GM21367 (cell line): ENCODE data around the gene AKT3.

Experiments
- ATAC-seq: cut with Tn5 transposase; IDR thresholded peaks from one replicate; pipeline ENCODE4 v1.9.1; 2021; ENCODE audit not compliant: unreplicated experiment

AKT3 gene

DNA sequence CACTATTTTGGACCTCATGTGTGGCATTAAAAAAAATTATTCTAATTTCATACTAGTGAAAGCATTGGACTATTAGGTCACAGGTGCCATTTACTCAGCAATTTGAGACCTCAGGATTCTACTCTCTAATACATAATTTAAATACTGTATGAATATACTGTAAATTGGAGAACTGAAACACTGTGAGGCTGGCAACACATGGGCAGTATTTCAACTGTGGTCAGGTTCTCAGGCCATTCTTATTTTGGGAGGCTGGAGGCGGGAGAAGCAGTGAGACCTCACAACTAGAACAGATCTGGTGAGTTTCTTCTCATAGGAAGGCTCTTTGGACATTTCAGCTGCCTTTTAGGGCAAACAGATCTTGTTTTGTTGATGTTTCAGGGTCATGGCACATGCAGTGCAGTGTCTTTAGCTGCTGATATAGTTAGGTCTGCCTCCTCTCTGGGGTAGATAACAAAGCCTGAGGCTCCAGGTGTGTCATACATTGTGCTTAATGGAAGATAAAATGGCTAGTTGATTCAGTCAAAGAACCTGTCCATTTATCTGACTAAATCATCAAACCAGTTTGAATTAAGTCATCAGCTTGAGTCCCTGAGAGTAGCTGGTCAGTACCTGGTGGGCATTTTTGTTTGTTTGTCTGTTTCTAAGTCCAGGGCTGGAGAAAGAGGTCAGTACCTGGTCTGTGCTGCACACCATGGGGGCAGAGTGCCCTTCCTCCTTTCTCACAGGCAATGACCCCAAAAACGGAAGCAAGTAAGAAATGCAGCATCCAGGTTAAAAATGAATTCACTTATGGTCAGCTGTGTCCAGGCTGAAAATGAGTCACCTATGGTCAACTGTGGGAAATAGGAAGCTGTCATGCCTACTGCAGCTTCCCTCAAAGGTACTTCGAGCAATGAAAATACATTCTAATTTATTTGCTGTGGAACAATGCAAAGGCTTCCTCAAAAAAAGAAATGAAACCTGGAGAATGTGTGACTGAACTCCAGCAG lies 378.0 kb downstream of the AKT3 start:
- ATAC-seq = peak; percentile 74

DNA sequence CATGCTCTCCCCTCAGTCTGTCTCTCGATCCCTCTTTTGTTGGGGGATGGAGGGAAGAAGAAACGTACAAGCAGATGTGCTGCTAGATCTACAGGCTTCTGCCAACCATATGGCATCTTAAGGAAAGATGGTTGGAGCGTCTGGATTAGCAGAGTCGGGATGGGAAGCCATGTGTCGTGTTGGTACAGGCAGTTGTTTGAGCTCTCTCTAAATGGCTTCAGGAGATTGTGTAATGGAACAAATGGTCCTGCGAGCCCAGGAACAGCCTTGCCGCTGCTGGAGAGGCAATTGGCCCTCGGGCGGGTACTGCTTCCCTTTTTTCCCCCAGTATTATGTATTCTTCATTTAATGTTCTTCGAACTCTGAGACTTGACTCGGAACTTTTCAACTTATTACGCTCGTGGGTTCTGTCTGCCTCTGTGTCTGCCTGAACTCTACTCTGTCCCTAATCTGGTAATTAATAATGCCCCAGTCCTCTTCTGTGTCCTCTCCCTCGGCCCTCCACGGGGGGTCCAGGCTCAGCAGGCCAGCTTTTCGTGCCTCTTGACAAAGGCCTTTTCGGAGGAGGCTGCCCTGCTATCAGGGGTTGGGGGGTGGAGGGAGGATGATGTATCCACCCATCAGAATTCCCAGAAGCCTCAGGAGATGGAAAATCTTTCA lies 378.9 kb downstream of the AKT3 start:
- no peak for ATAC-seq

DNA sequence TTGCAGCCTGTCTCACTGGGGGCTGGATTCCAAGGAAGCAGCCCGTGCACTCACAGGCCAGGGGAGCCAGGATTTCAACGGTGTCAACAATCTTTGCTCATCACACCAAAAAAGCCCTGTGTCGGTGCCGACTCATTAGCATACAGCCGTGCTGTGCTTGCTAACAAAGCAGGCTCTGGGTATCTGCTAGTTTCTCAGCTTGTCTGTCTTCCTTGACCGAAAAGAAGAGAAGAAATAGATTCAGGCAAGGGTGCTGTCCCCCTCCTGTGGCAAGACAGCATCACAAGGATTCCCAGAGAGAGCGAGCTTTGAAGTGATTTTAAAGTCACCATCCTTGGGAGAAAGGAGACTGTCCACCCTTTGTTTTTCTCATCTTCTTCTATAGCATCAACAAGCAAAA lies 379.5 kb downstream of the AKT3 start:
- ATAC-seq = no peak

DNA sequence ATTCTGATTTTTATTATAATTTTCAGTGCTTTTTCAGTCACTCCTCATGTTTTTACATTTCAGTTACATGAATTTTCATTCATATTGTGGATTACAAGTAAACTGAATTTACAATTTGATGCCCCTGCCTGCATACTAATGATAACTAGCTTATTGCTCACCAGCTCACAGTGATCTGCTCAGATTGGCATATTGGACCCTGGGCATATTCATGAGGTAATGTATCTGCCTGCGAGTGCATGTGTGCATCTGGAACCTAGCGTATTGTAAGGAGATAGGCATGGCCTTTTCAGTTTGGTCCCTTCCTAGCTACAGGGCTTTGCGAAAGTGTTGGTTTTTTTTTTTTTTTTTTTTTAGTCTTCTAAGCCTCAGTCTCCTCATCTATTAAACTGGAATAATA lies 380.5 kb downstream of the AKT3 start:
- no peak for ATAC-seq

DNA sequence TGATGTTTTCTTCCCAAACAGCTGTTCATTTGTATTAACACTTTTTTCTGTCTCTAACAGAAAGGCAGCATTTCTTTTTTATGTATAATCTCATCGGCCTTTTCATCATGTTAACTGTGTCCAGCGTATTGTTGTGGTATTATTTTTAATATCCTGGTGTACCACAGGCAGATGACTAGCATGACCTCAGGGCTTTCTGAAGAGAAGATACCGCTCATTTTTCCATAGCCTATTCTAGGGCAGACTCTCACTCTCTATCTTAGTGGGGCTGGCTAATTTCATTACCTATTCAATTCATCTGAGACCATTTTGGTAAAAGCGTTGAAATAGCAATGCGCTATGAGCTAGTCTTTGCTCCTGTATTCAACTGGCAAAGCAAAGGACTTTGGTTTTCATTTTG lies 384.3 kb downstream of the AKT3 start:
- ATAC-seq = no peak

DNA sequence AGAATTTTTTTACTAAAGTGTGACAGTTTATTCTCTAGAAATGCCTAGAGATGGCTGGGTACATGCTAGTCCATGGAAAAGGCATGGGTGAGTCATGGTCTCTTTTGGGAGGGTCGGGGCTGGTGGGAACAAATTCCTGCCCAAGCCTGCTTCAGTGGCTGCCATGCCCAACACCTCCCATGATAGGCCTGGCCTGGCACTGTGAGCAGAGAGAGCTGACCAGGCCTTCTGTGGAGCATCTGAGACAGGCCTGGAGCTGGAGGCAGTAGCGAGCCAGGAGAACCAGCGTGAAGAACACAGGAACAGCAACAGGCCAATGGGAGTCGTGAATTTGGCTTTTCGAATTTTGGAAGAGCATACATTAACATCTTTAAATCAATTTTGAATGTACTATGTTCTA lies 385.0 kb downstream of the AKT3 start:
- no peak for ATAC-seq

DNA sequence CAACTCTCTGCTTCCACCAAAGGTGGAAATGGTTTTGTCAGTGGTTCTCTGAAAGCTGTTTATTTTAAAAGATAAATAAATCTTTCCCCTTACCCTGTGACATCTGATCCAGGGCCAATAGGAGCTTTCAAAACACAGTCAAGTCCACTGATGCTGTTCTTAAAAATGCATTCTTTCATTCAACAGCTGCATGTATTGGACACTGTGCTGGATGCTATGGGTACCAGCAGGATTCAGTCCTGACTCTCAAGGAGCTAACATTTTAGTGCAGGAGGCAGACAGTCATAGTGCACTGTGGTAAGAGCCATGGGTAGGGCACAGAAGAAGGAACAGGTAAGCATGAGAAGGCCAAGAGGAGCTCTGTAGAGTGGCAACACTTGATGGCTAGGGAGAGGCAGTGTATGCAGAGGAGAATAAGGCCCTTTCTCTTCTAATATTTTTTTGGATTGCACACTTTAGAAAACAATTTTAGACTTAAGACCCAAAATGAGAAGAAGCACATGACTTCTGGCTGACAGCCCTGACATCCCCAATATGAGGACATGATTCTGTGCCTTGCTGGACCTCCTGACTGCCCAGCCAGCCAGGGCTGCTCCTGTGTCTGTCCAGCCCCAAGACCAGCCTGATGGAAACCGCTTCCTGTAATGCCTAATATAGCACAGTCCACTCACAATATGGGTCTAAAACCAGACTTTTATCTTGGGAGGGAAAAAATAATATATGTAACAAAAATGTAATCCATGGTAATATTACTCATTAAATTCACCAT lies 386.9 kb downstream of the AKT3 start:
- ATAC-seq = no peak

DNA sequence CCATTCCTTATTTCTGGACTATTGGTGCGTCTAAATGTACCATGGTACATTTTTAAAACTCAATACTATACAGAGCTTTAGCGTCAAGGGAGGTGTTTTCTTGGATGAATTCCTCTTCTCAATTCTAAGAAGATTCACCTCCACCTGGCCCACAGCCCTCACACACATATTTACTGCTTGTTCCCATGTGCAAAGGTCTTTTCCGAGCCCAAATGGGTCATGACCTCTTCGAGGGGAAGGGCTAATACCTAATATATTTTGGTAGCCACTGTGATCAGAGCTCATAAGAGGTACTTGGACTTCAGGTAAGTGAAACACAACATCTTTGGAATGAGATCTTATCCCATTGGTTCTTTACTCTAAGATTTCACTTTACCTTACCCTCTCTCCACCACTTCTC lies 388.3 kb downstream of the AKT3 start:
- no peak for ATAC-seq

DNA sequence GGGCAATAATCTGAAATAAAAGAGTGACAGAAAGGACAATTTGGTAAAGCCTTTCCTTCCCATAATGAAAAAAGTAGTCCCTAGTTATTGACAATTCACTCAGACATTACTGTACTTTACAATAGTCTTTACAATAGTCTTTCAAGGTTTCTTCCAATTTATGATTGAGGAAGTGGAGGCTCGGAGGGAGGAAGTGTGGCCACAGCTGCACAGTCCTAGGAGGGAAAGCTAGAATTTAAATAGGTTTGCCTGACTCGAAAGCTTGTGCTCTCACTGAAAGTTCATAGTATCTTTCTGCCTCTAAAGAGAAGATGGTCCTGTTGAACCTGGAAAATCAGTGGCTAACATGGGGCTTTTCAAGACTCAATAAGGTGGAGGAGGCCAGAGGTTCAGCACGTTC lies 391.0 kb downstream of the AKT3 start:
- no peak for ATAC-seq

DNA sequence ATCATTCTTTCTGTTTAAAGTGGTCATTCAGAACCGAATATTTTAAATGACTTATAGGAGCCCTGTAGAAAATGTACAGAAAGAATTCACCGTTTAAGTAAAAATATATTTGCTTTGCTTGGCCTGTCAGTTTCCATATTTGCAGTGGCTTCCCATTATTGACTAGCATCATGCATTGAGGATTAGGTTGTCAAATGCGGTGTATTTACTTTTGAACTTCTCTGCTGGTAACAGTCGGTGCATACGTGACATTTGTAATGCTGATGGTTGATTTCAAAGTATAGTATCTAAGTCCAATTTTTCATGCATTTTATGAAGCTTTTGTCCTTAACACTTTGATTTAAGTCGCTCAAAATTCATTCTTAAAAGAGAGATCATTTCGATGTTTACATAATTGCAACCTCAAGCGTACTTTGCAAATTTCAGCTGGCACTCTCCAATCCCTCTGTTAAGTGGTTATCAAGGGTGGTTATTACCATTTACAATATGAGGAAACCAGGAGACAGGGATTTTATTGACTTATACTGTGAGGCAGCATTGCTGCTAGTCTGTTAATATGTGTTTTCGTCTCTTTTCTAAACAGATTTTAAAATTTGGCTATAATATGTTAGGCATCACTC lies 392.6 kb downstream of the AKT3 start:
- ATAC-seq = no peak

DNA sequence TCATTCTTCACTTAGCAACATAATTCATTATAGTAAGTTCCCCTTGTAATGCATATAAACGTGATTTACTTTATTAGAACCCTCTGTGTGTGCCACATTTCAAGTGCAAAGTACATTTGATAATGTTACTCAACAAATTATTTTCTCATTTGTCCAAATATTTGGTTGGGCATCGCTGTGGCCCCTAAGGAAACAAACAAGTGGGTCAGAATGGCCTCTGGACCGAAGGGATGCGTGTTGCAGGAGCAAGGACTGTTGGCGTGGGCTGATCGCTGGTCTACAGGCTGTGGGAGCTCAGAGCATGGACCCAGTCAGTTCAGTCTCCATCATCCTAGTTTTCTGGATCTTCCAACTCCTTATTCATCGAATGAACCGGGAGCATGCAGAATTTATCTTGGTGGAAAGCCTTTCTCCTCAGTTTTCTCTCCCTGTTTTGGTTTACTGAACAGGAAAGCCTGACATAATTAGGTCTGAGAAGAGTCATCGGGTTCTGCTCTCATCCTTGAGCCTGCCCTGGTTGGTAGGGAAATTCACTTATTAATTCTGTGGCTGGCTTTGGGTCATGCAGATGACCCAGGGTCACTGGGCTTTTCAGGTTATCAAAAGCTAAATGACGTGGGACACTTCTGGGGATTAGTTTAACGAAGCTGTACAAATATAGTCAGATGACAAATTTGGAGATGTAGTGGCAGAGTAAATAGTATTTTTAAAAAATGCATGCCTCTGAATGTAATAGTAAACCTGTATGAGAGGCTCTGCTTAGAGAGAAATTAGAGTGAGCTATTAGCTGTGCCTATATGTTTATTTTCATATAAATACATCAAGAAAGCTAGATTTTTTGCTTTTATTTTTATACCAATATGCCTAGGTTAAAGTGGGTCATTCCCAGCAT lies 394.0 kb downstream of the AKT3 start:
- no peak for ATAC-seq

DNA sequence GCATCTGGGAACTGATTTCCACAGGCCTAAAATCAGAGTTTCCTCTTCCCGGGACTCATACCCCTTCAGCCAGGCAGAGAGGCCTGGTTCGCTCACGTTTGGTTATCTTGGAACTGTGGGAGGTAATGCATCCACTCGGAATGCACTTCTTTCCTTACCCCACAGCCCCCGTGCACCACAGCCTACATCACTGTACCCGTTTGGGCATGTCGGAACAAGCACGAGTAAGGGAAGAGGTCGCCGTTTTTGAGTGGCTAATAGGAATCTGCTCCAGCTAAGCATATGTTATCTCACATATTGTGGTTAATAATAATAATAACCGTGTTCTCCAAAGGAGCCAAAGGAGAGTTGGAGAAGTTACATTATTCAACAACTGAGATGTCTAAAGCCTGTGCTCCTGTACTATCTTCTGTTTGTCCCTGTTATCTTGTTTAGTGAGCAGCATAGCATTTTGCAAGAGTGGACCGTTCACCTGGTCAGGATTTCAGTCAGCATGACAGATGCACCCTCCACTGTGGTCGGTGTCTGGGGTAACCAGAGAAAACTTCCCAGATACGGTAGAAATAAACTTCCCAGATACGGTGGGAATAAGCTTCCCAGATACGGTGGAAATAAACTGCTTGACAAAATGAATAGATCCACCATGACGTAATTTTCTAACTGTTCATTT lies 395.6 kb downstream of the AKT3 start:
- ATAC-seq = no peak

DNA sequence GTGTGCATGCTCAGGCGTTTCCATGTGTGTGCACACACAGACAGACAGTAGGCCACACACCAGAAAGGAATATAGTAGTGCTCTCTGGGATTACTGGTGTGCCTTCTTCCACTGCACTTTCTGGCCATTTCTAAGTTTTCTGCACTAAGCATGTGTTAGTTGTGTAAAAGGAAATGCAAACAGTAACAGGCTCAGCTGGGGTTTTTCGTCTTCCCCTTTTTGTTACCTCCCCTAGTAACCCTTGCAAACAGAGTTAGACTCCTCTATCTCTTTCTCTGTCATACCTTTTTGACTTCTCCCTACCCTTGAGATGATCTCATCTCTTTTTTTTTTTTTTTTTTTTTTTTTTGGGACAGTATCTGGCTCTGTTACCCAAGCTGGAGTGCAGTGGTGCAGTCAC lies 398.0 kb downstream of the AKT3 start:
- no peak for ATAC-seq

DNA sequence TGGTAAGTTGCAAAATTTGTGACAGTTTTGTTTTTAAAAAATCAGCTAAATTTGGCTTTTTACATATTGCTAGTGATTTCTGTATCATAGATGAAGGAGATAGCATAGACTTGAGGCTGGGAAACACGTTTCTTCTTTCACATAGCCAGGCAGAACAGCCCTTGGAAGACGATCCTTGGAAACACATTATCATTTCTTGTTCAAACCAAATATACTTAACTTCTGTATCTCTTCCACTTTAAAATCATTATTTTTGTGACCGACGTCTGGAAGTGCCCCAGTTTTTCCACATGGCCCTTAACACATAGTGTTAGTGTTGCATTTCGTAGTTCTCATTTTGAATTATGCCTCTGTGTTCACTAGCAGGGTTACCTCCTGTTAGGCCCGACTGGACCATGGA lies 400.7 kb downstream of the AKT3 start:
- no peak for ATAC-seq

DNA sequence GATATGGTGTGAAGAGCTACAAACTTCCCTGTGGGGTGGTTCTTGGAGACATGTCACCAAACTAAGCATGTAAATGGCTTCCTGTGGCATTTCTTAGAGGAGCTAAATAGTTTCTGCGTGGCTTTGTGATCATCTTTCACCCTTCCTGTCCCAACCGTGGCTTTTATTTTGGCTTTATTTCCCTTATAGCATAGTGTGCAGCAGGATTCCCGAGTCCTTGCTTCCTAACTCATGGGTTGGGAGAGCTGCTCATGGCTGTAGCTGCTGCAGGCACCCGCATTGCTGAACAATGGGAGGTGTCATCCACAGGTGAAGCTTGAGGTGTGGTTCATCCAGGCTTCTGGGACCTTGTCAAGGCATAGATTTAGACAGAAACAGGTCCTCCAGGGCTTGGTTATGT lies 402.2 kb downstream of the AKT3 start:
- ATAC-seq = no peak

DNA sequence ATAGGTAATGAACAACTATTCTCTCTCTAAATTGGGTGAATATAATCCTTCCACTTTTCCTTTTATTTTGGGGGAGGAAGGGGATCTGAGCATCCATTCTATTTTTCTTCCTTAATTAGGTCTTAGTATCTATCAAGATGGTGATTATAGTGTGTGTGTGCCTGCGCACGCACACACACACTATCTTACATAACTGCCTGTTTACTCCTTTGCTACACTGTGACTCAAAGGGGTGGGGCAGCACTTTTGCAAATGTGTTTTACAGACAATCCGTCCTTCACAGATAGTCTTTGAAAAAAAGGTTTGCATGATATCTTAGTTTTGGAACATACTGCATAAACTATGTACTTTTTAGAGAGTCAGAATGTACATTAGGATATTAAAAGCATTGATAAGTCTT lies 402.7 kb downstream of the AKT3 start:
- ATAC-seq = no peak

DNA sequence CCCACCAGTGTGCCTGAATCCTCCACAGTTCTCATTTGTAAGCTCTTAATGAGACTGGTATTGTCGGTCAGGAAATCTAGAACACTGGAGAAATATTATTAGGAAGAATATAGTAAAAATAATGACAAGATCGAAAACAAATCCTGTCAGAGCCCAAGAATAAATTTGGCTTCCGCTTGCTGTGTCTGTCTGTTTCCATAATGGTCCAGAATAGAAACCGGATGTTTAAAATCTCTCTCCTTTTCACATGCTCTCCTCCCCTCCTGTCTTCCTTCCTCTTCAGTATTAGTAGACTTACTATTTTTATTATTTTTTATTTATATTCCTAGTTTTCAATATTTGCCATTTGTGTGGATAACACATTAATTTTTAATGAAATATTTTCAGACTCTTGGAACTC lies 406.5 kb downstream of the AKT3 start:
- ATAC-seq = no peak

DNA sequence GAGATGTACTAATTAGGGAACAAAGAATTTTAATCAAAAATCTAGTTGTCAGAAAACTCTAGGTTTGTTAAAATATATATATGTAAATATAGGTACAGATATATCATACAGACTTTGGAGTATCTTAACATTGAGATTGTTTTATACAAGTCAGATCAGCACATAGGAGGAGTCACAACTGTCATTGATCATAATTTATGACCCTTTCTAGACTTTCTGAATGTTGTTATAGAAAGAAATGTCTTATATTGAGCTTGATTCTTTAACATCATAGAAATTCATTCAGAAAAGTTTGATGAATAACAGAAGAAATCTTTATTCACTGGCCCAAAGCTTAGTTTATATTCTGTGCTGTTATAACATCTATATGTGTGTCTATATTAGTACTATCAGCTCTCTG lies 408.4 kb downstream of the AKT3 start:
- no peak for ATAC-seq

DNA sequence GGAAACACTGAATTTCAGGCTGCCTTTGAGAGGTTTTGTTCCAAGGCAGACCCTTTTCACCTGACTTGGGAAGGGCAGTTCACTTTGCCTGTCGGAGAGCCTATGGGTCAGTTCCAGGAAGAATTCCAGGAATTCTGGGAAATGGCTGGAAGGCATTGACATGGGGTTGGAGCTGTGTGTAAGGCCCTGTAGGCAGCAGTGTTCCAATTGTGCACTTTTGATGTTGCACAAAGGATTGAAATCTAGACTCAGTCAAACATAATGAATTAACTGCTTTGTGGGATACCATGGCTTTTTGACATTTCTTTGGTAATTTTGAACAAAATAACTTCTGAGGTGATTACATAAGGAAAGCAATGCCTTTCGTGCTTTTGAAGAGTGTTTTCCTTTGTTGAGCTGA lies 409.6 kb downstream of the AKT3 start:
- no peak for ATAC-seq

DNA sequence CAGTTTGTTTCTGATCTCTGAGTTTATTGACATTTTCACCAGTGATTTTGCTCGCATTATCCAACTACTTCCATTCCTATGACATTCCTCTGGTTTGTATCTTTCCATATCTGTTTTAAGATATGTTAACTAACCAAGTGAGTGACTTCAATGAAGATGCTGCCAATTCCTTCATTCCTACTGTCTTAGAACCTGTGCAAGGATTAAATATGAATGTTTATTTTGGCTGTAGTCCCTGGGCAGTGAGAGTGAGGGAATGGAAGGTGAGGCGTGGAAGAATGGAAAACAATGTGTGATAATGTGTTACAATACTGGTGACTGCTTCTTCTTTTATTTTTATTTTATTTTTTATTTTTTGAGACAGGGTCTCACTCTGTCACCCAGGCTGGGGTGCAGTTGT lies 411.2 kb downstream of the AKT3 start:
- ATAC-seq = no peak
